SHP77 (cell line): ENCODE results near the gene MDGA2.

ENCODE experiments used
- DNase-seq, 2 experiments: peaks; one replicate each; lab custom pipeline; 2025; lab: John Stamatoyannopoulos, UW

MDGA2 gene

DNA sequence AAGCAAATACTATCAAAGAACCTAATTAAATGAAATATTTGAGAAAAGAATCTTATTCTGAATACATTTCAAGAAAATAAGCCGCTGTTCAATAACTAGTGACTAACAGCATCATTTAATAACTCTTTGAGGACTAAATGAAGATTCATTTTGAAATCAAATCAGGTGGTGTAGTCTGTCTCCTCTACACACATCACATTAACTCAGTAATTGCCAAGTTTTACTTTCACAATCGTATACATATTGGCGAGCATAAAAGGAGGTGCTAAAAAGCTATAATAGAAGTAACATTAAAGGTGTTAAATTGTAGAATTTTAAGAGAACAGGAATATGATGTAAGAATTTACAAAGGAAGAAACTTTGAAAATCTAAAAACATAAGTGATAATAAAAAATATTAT, 185.1 kb downstream of the MDGA2 start:
- DNase-seq, result no peak

DNA sequence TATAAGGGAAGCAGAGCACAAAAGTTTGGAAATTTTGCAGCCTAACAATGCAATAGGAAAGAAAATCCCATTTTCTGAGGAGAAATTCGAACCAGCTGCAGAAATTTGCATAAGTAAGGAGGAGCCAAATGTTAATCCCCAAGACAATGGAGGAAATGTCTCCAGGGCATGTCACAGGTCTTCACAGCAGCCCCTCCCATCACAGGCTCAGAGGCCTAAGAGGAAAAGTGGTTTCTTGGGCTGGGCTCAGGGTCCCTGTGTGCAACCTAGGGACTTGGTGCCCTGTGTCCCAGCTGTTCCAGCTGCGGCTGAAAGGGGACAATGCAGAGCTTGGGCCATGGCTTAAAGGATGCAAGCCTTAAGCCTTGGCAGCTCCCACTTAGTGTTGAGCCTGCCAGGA, 190.0 kb downstream of the MDGA2 start:
- DNase-seq, result no peak

DNA sequence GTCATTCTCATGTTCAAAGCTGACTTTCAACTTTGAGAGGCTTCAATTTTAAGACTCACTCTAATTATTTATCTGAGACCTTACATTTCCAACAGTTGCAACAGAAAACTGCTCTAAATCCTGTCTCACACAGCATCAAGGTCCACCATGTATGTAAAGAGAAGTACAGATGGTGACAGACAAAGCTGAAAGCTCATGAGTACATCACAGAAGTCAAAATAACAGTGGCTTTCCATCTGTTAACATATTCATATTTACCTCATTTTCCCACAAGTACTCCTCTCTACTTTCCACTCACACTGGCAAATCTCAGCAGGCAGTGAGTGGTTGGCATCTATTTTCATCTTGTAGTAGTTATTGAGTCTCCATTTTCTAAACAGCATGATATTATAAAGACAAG, 192.0 kb downstream of the MDGA2 start:
- no peak for DNase-seq

DNA sequence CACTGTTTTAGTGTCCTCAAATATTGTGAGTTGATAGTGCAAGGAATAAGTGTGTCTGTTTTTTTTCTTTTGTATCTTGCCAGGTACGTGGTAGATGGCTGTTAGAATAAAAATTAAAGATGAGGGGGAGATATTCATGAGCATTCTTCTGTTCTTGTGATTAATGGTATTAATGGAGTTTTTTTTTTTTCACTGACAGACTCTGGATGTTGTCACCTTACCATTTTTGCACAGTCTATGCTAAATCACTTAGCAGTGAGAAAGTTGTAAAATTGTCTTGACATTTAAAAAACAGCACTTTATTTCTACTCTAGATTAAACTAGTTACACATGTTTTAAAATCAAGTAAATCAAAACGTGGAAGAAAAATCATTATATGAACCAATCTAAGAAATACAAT, 204.3 kb downstream of the MDGA2 start:
- DNase-seq, result no peak

DNA sequence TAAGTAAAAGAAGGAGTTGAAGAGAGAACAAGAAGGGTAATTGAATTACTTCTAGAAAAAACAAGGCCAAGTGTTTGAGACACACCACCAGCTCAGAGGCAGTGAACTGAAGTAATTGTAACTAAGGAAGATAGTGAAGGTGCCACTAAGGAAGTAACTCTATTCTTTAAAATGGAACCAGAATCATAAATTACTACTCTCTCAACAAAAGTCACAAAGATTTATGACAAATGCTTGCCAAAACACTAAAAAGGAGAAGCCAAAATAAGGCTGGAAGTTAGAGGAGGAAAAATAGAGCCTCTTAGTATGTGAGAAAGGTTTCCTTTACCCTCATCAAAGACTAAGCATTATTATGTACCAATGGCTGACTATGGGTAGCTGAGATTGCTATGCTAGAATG, 208.5 kb downstream of the MDGA2 start:
- DNase-seq, result no peak

DNA sequence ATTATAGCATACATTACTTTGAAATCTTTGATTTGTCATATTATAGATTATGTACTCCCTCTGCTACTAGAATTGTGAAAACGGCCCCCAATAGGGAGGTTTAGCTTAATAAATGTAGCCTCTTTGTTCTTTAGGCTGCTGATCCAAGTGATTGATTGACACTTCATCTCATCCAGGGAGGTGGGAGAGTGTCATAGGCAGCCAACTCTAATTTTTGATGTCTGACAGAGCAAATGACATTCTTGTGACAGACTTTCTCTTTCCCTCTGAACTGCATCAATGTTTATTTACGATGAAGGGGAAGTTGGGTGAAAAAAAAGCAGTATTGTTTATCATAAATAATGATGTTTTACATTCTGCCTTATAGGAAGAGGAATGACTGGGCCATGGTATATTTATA, 221.4 kb downstream of the MDGA2 start:
- no peak for DNase-seq

DNA sequence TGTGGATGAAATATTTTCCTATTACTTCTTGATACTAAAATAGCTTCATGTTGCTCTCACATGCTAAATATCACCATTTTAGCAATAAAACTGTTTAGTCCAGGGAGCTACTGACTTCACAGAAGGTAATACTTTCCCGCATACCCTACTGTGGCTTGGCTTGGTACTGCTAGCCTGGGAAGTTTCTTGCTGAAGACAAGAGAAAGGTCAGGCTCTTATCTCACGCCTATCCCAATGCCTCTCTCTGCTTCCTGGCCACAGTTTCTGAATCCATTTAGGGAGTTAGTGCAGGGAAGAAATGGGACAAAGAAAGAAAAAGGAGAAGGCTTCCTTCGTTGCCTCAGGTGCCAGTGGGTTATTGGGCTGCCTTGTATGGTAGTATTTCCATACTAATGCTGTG, 228.3 kb downstream of the MDGA2 start:
- no peak for DNase-seq

DNA sequence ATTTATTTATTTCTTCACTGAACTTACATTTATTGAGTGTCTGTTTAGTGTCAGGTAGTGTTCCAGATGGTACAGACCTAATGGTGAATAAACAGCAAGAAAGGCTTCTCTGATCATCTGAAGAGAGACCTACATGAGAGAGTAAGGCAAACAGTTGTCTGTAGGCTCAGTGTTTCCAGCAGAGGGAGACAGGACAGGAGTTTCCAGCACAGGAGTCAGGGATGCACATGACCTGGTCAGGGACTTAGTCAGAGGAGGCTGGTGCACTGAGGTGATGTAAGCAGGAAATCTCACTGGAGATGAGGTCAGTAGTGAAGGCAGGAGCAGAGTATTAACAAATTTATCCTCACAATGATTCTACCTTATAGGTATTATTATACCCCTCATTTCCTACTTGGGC, 233.2 kb downstream of the MDGA2 start:
- DNase-seq, result peak; percentile 58 to 64

DNA sequence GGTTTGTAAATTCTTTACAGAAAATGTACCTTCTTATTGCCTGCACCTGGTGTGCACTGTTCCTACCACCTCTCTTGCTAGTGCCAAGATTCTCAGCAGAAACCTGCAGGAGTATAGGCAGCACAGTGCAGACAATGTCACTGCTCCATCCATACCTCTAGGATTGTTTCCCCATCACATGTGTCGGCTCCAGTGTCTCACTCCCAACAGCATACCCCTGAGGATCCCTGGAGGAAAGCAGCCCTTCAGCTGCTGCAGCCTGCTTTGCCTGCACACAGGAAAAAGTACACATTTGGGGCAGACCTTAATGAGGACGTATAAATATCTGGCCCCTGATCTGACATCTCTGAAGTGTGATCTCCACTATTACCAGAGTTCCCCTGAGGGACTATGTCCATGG, 235.5 kb downstream of the MDGA2 start:
- DNase-seq, result no peak

DNA sequence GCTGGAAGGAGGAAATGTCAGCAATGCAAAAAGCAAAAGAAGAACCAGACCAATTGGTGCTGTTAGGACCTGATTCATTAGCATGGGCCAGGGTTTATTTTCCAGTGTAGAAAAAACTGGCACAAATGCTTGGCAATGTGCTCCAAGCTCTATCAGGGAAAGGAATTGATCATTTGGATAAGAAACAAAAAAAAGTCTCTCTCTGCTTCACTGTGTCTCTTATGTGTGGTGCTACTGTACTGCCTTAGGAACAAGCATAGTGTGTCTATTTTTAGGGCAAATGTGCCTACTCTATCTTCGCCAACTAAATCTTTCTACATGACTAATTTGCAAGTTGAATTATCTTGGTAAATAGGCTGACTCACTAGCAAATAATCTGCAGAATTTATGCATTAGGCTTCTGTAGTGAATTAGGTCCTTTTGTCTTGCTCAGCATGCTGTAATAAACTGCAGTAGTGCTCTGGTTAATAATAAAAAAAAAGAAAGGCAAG, 236.7 kb downstream of the MDGA2 start:
- no peak for DNase-seq

DNA sequence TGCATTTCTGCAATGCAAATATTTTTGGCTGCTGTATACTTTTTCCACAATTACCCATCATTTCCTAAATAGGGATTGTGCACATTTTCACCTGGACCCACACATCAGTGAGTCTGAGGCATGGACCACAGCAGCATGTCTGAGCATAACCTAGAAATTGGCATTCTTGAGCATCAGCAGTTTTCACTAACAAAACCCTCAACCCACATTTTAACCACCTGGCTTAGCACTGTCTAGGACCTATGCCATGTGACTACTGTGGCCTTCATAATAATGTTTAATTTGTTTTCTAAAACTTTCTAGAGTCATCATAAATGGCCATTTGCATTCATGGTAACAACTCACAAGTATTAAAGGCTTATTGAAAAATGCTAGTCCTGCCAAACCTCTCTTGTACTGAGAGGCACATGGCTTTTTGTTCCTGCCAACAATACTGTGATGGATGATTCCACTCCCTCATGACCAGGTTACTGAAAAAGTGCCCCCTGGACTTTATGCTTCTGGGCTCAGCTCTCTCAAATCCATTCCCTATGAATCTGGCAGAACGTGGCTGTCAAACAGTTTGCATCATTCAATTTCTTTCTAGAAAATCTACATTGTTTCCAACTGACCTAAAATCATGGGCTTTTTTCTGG, 240.0 kb downstream of the MDGA2 start:
- no peak for DNase-seq

DNA sequence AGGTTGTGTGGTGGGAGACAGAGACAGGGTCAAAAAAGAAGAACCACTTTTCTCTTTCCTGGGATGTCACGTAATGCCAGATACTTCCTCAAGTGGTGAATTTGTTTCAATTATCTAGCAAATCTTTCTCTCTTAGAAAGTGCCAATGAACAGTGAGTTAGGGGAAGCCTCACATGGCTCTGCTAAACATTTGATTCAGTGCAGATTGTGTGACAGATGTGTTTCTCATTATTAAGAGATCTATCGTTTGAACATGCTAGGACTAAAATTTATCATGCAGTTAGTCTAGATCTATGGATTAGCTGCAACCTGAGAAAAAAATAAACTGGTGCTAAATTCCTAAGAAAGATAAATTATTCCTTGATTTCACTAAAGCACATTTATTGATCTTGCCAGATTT, 247.8 kb downstream of the MDGA2 start:
- no peak for DNase-seq

DNA sequence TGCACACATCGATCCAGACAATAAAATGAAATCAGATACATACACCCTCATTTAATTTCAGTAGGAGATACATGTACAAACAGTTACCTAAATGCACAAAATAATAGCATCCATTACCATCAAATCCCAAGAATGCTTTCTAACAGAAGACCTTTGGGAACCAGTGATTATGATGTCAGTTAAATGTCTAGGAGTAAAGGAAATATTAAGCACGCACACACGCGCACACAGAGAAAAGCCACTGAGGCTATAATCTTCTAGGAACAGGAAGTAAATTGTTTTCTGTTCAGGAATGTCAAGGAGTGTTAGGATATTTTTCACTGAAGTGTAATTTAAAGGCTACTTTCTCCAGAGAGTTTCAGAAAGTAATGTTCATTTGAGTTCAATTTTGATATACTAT, 250.1 kb downstream of the MDGA2 start:
- DNase-seq, result no peak

DNA sequence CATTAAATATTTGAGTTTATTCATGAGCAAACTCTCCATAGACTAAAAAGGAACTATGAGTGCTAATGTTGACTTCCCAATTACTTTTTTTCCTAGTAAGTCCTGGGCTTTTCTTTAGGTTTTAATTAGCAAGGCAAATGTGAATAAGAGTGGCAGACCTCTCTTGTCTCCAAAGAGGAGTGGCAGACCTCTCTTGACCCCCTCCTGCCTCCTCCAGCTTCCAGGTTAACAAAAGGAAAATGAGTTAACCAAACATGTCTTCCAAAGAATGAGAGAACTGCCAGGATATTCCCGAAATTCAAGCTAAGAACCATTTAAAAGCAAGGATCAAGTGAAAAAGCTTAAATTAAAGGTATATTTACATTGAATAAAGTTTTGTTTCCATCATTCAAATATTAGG, 253.2 kb downstream of the MDGA2 start:
- no peak for DNase-seq

DNA sequence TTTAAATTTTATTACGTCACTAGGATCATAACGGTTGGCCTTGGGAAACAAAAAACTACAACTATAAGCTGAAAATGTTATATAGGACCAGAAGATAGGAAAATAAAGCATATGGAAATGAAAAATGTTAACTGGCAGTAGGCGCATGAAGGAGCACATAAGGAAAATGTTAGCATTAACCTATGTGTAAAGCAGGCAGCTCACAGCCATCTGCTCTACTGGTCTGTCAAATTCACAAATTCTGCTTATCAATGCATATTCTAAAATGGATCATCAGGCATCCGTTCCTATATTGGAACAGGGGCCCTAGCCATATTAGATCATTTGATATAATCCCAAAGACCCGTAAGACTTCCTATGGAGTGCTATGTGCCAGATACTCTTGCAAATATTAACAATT, 263.9 kb downstream of the MDGA2 start:
- no peak for DNase-seq

DNA sequence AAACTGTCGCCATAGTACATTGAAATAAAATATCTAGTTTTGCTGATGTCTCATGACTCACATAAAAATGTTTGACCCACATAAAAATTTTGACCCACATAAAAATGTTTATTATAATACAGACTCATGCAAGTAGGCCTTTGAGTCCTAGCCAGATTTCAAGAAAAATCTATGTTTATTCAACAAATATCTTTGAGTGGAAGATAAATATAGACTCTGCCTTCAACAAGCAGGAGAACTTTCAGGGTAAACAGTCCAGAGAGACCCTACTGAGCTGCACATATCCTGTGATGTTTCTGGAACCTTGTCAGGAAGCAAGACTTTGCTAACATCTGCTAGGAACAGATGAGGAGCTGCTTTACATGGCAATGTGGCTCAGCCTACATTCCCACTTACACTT, 283.1 kb downstream of the MDGA2 start:
- no peak for DNase-seq

DNA sequence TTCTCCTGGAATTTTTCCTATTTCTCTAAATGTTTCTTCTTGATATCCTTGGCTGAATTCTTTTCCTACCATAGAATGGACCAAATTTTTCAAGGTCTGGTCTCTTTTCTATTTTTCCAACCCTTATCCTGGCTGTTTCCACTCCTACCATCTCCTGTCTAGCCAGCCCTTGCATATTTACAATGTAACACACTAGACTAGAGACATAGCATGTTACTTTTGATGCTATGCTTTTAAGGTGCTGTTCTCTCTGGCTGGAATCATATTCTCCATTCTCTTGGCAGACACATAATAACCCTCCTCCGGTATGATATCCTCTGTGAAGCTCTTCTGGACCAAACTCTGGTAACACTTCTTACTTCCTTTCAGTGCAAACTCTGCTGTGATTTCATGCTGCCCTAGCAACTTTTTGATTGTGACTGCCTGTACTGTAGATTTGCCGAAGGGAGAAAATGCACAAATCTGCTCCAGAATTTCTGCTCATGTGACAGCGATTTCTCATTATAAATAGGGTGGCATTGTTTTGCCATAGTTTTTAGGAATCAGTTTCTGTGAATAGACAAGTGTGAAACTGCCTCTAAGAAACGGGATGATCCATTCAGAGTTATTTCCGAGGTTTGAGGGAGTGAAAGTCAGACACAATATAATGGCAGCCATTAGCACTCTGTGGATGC, 284.4 kb downstream of the MDGA2 start:
- no peak for DNase-seq

DNA sequence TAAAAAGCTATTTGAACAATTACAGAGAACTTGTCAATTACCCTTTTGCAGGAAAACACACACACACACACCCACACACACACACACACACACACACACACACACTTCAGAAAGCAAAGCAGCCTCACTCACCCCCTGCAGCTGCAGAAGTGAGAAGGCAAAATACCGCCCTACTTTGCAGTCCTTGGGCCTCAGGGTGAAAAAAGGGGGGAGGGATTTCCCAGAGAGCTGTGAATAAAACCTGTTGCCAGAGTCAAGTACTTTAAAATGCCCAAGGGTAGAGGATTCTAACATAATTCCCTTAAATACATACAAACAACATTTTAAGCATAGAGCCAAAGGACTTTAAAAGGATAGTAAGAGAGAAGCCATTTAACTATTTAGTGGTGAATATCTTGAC, 285.9 kb downstream of the MDGA2 start:
- no peak for DNase-seq

DNA sequence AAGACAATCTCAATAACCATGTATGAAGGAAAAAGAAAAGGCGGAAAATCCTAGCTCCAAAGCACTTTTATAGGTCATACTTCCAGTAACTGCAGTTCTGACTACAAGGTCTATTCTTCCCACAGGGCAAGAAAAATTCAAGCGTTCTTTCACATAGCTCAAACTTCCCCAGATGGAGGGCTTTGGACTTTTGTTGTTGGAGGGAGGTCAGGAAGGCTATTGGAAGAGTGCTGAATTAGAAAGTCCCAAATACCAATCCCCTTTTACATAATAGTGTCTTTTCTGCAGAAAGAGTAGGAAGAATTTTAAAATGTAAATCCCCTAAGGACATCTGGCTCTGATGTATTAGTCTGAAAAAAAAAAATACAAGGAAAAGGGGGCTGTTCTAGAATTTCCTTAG, 309.4 kb downstream of the MDGA2 start:
- no peak for DNase-seq

DNA sequence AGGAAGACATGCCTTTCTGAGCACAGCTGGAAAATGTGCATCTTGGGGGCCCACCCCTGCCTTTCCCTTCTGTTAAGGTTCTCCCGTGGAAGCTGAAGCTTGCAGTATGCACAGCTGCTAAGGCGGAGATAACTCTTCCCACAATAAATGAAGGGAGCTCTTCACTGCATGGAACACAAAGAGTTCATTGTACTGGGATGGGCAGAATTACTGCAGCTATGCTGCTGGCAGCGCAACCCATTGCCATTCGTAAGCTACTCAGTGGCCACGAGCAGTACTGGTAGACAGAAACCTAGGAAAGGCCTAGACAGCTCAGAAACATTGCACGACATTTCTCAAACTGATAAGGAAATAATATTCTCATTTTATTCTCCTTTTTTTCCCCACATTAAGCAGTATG, 310.2 kb downstream of the MDGA2 start:
- no peak for DNase-seq

DNA sequence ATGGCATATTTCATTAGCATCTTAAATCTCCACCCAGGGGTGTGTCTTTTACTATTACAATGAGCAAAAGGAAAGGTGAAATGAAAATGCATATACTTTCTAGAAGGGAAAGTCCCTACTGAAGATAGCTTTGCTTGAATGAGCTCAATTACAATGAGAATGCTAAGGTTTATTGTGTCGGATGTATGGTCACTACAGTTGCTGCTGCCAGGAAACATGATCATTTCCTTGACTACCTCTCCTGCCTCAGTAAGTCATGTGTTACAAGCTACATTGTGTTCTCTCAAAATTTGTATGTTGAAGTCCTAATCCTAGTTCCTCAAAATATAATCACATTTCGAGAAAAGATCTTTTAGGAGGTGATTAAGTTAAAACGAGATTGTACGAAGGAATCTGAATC, 322.2 kb downstream of the MDGA2 start:
- DNase-seq, result no peak

DNA sequence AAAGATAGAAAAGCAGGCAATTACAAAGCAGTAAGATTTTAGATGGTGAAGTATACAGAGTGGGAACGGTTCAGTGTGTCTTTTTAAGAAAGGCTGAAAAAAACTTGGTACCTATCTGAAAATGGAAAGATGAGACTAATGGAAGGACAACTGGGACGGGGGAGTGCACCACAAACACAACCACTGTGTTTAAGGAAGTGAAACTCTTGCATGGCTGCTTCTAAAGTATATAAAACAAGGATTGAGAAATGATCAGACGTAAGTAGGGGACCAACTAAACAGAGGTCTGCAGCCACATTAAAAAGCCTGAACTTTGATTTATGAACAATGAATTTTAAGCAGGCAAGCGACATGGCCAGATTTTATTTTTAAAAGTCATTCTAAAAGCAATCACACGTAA, 328.6 kb downstream of the MDGA2 start:
- DNase-seq, result no peak

DNA sequence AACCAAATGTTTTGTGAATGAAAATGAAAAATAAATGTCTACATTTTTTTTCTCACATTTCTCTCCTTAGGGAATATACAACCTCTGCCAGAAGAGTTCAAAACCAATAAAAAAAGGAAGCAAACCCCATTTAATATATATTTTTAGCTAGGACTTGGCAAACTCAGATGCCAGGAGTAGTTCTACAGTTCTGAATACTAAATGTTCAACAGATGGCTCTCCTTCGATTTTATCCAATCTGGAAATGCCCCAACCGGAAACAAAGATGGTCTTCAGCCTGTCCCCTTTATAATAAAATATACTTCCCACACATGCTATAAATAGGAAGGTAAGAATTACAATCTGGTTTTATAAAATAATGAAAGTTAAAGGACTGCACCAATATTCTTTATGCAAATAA, 330.4 kb downstream of the MDGA2 start:
- no peak for DNase-seq

DNA sequence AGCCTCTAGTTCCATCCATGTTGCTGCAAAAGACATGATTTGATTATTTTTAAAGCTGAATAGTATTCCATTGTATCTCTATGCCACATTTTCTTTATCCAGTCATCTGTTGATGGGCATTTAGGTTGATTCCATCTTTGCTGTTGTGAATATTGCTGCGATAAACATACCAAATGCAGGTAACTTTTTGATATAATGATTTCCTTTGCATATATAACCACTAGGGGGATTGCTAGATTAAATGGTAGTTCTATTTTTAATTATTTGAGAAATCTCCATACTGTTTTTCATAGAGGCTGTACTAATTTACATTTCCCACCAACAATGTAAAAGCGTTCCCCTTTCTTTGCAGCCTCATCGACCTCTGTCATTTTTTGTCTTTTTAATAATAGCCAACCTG, 342.5 kb downstream of the MDGA2 start:
- DNase-seq, result no peak
